ENCODE data around the gene TSHZ3. TPM values are rescaled to one million over a fixed set of nuclear protein-coding genes. Genes with fewer than 3 reads are reported as not detected.

The TSHZ3 gene
- total and polyA plus RNA-seq, 9 of the 15 experiments (the other 6 are each of a cell fraction or from before 2014, with no cell fraction given) = 0.03 to 0.13 (median 0.05) TPM; not detected in 5

- TF ChIP-seq KAT8 (IDR thresholded peaks at IDR 0.05; ENCODE audit: low read depth) (no peak), COPS2 (conservative IDR thresholded peaks at IDR 0.05) (no peak), MYNN (IDR thresholded peaks at IDR 0.05) (no peak), MYNN (CRISPR knock-in tag; IDR thresholded peaks at IDR 0.05) (no peak), MTA1 (IDR thresholded peaks at IDR 0.05; ENCODE audit: borderline replicate concordance) (no peak), ZNF431 (CRISPR knock-in tag; IDR thresholded peaks at IDR 0.05) (no peak), SMARCA5 (IDR thresholded peaks at IDR 0.05) (no peak), HDAC8 (tag; IDR thresholded peaks at IDR 0.05) (no peak), SNRNP70 (optimal IDR thresholded peaks at IDR 0.05; ENCODE audit: low read depth, low read length) (no peak), HNRNPH1 (optimal IDR thresholded peaks at IDR 0.05; ENCODE audit: low read depth, low read length) (no peak), SAFB2 (IDR thresholded peaks at IDR 0.05; ENCODE audit: borderline replicate concordance, low read depth, low read length, severe bottlenecking) (no peak), SRSF3 (IDR thresholded peaks at IDR 0.05; ENCODE audit: insufficient read depth, low read length) (no peak), POLR2A (conservative IDR thresholded peaks at IDR 0.05) (no peak), ZNF143 (CRISPR knock-in tag; IDR thresholded peaks at IDR 0.05) (no peak), CREB1 (IDR thresholded peaks at IDR 0.05) (no peak), CREB1 (CRISPR knock-in tag; IDR thresholded peaks at IDR 0.05) (no peak), ZNF778 (CRISPR knock-in tag; IDR thresholded peaks at IDR 0.05) (no peak), ZC3H8 (IDR thresholded peaks at IDR 0.05) (no peak), ZNF766 (CRISPR knock-in tag; conservative IDR thresholded peaks at IDR 0.05) (no peak)
- TF ChIP-seq, protein P1, sequence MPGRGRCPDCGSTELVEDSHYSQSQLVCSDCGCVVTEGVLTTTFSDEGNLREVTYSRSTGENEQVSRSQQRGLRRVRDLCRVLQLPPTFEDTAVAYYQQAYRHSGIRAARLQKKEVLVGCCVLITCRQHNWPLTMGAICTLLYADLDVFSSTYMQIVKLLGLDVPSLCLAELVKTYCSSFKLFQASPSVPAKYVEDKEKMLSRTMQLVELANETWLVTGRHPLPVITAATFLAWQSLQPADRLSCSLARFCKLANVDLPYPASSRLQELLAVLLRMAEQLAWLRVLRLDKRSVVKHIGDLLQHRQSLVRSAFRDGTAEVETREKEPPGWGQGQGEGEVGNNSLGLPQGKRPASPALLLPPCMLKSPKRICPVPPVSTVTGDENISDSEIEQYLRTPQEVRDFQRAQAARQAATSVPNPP (IDR thresholded peaks at IDR 0.05; ENCODE audit: borderline replicate concordance, insufficient read depth, insufficient read length) = no peak
- H3K9ac ChIP-seq (ENCODE audit: insufficient read depth in 1 of 2, low read depth in 2 of 2, low read length in 2 of 2) = no peak overlapping the region
- WGBS (ENCODE audit: insufficient coverage, low coverage, missing lambda C conversion rate) = 0% methylated on average over 7 of the region's 7 CpGs
- FAIRE-seq (no peak), DNase-seq (ENCODE audit: extremely low read depth in 1 of 4, low spot score in 3 of 4) (no peak), ATAC-seq (no peak)
- CTCF ChIA-PET (ENCODE audit: low intra/inter-chr PET ratio) = no interaction called here
- H2AFZ ChIP-seq (ENCODE audit: low read depth, low read length) = no peak overlapping the region
- in situ Hi-C loops (cut with MboI) (no loop called here), intact Hi-C loops (cut with micrococcal nuclease) (no loop called here)
- no peaks in the 10 kb centered on the region for H3K9me1 ChIP-seq (ENCODE audit: control insufficient read depth, insufficient read depth, low read length)
- peaks cover 4 to 22% of the 10 kb centered on the region in 2 experiments; a peak in 3 of 5 replicates for H3K27me3 ChIP-seq (ENCODE audit: control insufficient read depth in 2 of 2, insufficient read depth in 2 of 2, low read length in 2 of 2)
- H3K4me1 ChIP-seq (replicated peaks in 1 of 2; ENCODE audit: control insufficient read depth in 2 of 2, insufficient read depth in 2 of 2, low read length in 2 of 2) = no peaks in the 10 kb centered on the region
- H4K20me1 ChIP-seq (replicated peaks; ENCODE audit: control insufficient read depth, insufficient read depth, low read length) = no peaks in the 10 kb centered on the region; the same call in 1 of the 2 replicates
- BruUV-seq (replicated peaks) = no TSS peak
- no peak overlapping the region for H3K4me2 ChIP-seq (ENCODE audit: insufficient read depth, low read length)
- no peak overlapping the region for H3K4me3 ChIP-seq
- no peaks in the 10 kb centered on the region for H3K36me3 ChIP-seq (ENCODE audit: control insufficient read depth, insufficient read depth, low read length)
- H3K27ac ChIP-seq (ENCODE audit: extremely low read depth, low read depth, low read length) = no peak overlapping the region
- no peaks in the 10 kb centered on the region for H3K79me2 ChIP-seq (ENCODE audit: control insufficient read depth, insufficient read depth, low read length)
- POLR2A ChIA-PET = interaction anchor here (0.9 kb wide), 1 partner anchor 13 kb away, joined by 3 read pairs; no protein-coding TSS in a partner anchor
- H3K9me3 ChIP-seq (replicated peaks; ENCODE audit: control insufficient read depth, insufficient read depth, low read depth, low read length) = no peaks in the 10 kb centered on the region
Measured at GRCh38 chr19:31284621-31285020, 64.6 kb downstream of the TSHZ3 start.

All from K562 (cell line).